ENCODE measurements around the gene NKAPL.
"Not testable (repeated sequence)": the region's sequence is repeated elsewhere in the genome, so short reads cannot be mapped to it uniquely, and the experiment has no call there.

Gene NKAPL

GRCh38 chr6:28303570-28303969, 44.5 kb downstream of the NKAPL start:
- DNase-seq: no peak

DNA sequence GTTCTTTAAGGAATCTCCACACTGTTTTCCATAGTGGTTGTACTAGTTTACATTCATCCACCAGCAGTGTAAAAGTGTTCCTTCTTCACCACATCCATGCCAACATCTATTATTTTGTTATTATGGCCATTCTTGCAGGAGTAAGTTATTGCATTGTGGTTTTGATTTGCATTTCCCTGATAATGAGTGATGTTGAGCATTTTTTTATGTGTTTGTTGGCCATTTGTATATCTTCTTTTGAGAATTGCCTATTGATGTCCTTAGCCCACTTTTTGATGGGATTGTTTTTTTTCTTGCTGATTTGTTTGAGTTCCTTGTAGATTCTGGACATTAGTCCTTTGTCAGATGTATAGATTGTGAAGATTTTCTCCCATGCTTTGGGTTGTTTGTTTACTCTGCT, 47.3 kb downstream of the NKAPL start:
- DNase-seq: not testable (repeated sequence)

Measured in NCI-H446 treated with DMSO at 0.1 percent for 48 hours (cell line).